Endothelial cell of umbilical vein (primary cell): ENCODE results near the gene TP53RK.

Experiments
- CTCF ChIP-seq, 2 donors: IDR thresholded peaks; 1 replicate in 1 of 2; 2 replicates in 1 of 2; pipeline ENCODE4 v1.5.1; 2011; ENCODE audit warnings: low read length in 2 of 2, mild to moderate bottlenecking in 2 of 2, moderate library complexity in 2 of 2, control low read depth in 1 of 2, inconsistent platforms in 1 of 2, low read depth in 1 of 2; ENCODE audit not compliant: insufficient read depth in 1 of 2; ENCODE audit errors: extremely low read depth in 1 of 2
- EZH2 ChIP-seq: IDR thresholded peaks from 2 replicates; pipeline ENCODE4 v1.6.1; 2012; ENCODE audit warnings: borderline replicate concordance, low read depth, mild to moderate bottlenecking, moderate library complexity, low read length, inconsistent platforms; ENCODE audit not compliant: severe bottlenecking
- FOS ChIP-seq: IDR thresholded peaks from 2 replicates; pipeline ENCODE4 v1.6.1; 2011; ENCODE audit warnings: mild to moderate bottlenecking, low read length, moderate library complexity, borderline replicate concordance; ENCODE audit not compliant: insufficient read depth
- GATA2 ChIP-seq: IDR thresholded peaks from 2 replicates; pipeline ENCODE4 v1.7.0; 2011; ENCODE audit warnings: low read depth, mild to moderate bottlenecking, moderate library complexity, mixed read lengths, low read length; ENCODE audit not compliant: insufficient read length, insufficient read depth
- JUN ChIP-seq: IDR thresholded peaks from 2 replicates; pipeline ENCODE4 v1.6.1; 2011; ENCODE audit warnings: borderline replicate concordance, low read depth; ENCODE audit not compliant: insufficient read length, insufficient read depth
- MAX ChIP-seq: IDR thresholded peaks from 2 replicates; pipeline ENCODE4 v1.6.1; 2011; ENCODE audit not compliant: insufficient read depth, insufficient read length
- MYC ChIP-seq: IDR thresholded peaks from one replicate; pipeline ENCODE4 v1.6.1; 2011; ENCODE audit warnings: mild to moderate bottlenecking, low read depth, low read length
- POLR2A ChIP-seq: IDR thresholded peaks from 2 replicates; pipeline ENCODE4 v1.6.1; 2012; ENCODE audit warnings: low read depth, mild to moderate bottlenecking, control low read depth, low read length
- POLR2AphosphoS5 ChIP-seq: IDR thresholded peaks from 2 replicates; pipeline ENCODE4 v1.6.1; 2012; ENCODE audit warnings: low read depth, mild to moderate bottlenecking, control low read depth, low read length, moderate library complexity; ENCODE audit not compliant: insufficient read depth

- TF ChIP-seq CTCF (IDR thresholded peaks at IDR 0.05; ENCODE audit: extremely low read depth in 1 of 2, insufficient read depth in 1 of 2, low read depth in 1 of 2, low read length in 2 of 2) (no peak), POLR2A (no peak), GATA2 (no peak), EZH2 (no peak), POLR2AphosphoS5 (no peak), MAX (no peak), JUN (no peak), MYC (no peak), FOS (no peak)
Observed at GRCh38 chr20:46723039-46723438, 33.8 kb upstream of the TP53RK start.
